K562 (cell line): ENCODE measurements around the gene MIB2. TPM values are rescaled to one million over a fixed set of nuclear protein-coding genes. Genes with fewer than 3 reads are reported as not detected.
A peak's percentile ranks its signal among the peaks of the same experiment; 100 is the strongest.

Source experiments
- BRD9 ChIP-seq: fragments of 450-650 bp; IDR thresholded peaks from 2 replicates; pipeline ENCODE4 v1.6.1; 2018; ENCODE audit warnings: low read depth; ENCODE audit not compliant: partially characterized antibody
- CHD2 ChIP-seq: IDR thresholded peaks from 2 replicates; pipeline ENCODE4 v1.6.1; 2011; ENCODE audit warnings: low read depth, low read length
- DDX20 ChIP-seq: fragments of 450-650 bp; IDR thresholded peaks from 2 replicates; pipeline ENCODE4 v1.6.1; 2016; ENCODE audit warnings: missing genetic modification characterization, low read depth, mild to moderate bottlenecking, missing compliant biosample characterization, moderate library complexity
- EGR1 ChIP-seq: fragments of 450-650 bp; conservative IDR thresholded peaks from 2 replicates; pipeline ENCODE4 v1.6.1; 2017; ENCODE audit warnings: mild to moderate bottlenecking
- EHMT2 ChIP-seq: fragments of 450-650 bp; IDR thresholded peaks from 2 replicates; pipeline ENCODE4 v1.6.1; 2018; ENCODE audit warnings: antibody characterized with exemption
- FOXK2 ChIP-seq, 2 experiments: fragments of 450-650 bp; IDR thresholded peaks in 1 of 2; conservative IDR thresholded peaks in 1 of 2; 2 replicates each; pipeline ENCODE4 v1.6.1; 2016; ENCODE audit warnings: low read depth in 2 of 2, mild to moderate bottlenecking in 1 of 2
- HNRNPL ChIP-seq: fragments of 200-400 bp; formaldehyde crosslinking; IDR thresholded peaks from 2 replicates; pipeline ENCODE4 v1.6.1; 2017; ENCODE audit warnings: low read depth, mild to moderate bottlenecking, low read length
- MECOM ChIP-seq: fragments of 250-450 bp; sonication (Bioruptor Pico); IDR thresholded peaks from 2 replicates; pipeline ENCODE4 v1.8.0; 2022; ENCODE audit warnings: inconsistent platforms
- MTA1 ChIP-seq: fragments of 450-650 bp; IDR thresholded peaks from 2 replicates; pipeline ENCODE4 v1.6.1; 2017; ENCODE audit warnings: borderline replicate concordance
- NUFIP1 ChIP-seq: fragments of 450-650 bp; IDR thresholded peaks from 2 replicates; pipeline ENCODE4 v1.6.1; 2018; ENCODE audit not compliant: partially characterized antibody
- PHF20 ChIP-seq: fragments of 450-650 bp; IDR thresholded peaks from 2 replicates; pipeline ENCODE4 v1.6.1; 2018; ENCODE audit not compliant: partially characterized antibody
- RBFOX2 ChIP-seq: fragments of 200-400 bp; formaldehyde crosslinking; IDR thresholded peaks from 2 replicates; pipeline ENCODE4 v1.6.1; 2017; ENCODE audit warnings: low read depth, mild to moderate bottlenecking, low read length, moderate library complexity
- SAFB2 ChIP-seq: fragments of 200-400 bp; formaldehyde crosslinking; IDR thresholded peaks from 2 replicates; pipeline ENCODE4 v1.6.1; 2018; ENCODE audit warnings: borderline replicate concordance, low read length, low read depth, moderate library complexity; ENCODE audit not compliant: severe bottlenecking
- SAP30 ChIP-seq: fragments of 200-600 bp; sonication (generic); IDR thresholded peaks from 2 replicates; pipeline ENCODE4 v1.6.1; 2012; ENCODE audit warnings: borderline replicate concordance, low read depth, mild to moderate bottlenecking, moderate library complexity, low read length, control low read depth, inconsistent platforms; ENCODE audit not compliant: insufficient read depth, poor library complexity, severe bottlenecking
- SOX6 ChIP-seq: fragments of 450-650 bp; IDR thresholded peaks from 2 replicates; pipeline ENCODE4 v1.6.1; 2014; ENCODE audit warnings: mild to moderate bottlenecking
- SP1 ChIP-seq: sonication (generic); formaldehyde crosslinking; IDR thresholded peaks from 2 replicates; pipeline ENCODE4 v1.8.1; 2022; ENCODE audit warnings: mild to moderate bottlenecking, missing genetic modification reagents
- SREBF1 ChIP-seq: fragments of 150-350 bp; IDR thresholded peaks from 2 replicates; pipeline ENCODE4 v1.6.1; 2014; ENCODE audit warnings: antibody characterized with exemption, low read depth, low read length, borderline replicate concordance
- SRSF9 ChIP-seq: fragments of 200-400 bp; formaldehyde crosslinking; IDR thresholded peaks from 2 replicates; pipeline ENCODE4 v1.6.1; 2017; ENCODE audit warnings: low read depth, low read length, borderline replicate concordance
- ZBTB7A ChIP-seq: IDR thresholded peaks from 2 replicates; pipeline ENCODE4 v1.6.1; 2011; ENCODE audit warnings: low read depth, mild to moderate bottlenecking, low read length, moderate library complexity, borderline replicate concordance; ENCODE audit not compliant: control insufficient read depth
- ZNF124 ChIP-seq: sonication (generic); formaldehyde crosslinking; IDR thresholded peaks from 2 replicates; pipeline ENCODE4 v1.8.1; 2022; ENCODE audit warnings: missing genetic modification reagents
- ZNF133 ChIP-seq: fragments of 250-450 bp; sonication (Bioruptor Pico); IDR thresholded peaks from 2 replicates; pipeline ENCODE4 v1.4.0; 2020; ENCODE audit warnings: mild to moderate bottlenecking
- ZNF134 ChIP-seq: fragments of 250-450 bp; sonication (Bioruptor Pico); conservative IDR thresholded peaks from 2 replicates; pipeline ENCODE4 v1.4.0; 2020
- ZNF146 ChIP-seq: IDR thresholded peaks from one replicate; pipeline ENCODE4 v1.6.1; 2018; ENCODE audit warnings: missing compliant biosample characterization; ENCODE audit not compliant: unreplicated experiment
- ZNF644 ChIP-seq: fragments of 200-800 bp; sonication (Bioruptor generic); IDR thresholded peaks from 2 replicates; pipeline ENCODE4 v1.6.1; 2016; ENCODE audit warnings: low read depth, missing genetic modification characterization, missing compliant biosample characterization
- ZNF830 ChIP-seq: fragments of 250-450 bp; sonication (Bioruptor Pico); IDR thresholded peaks from 2 replicates; pipeline ENCODE4 v1.5.0; 2021; ENCODE audit warnings: mild to moderate bottlenecking
- polyA plus RNA-seq, 8 experiments: library from polyadenylated mRNA; depleted of rRNA in 4 of 8; stranded (reverse) in 5 of 8; unstranded in 3 of 8; fragments of >200 nt; fragmentation: Nextera tagmentation in 2 of 8; fragmentation: Illumina TruSeq in 1 of 8; extraction: Ambion mirVana in 2 of 8; extraction: Trizol in 1 of 8; gene quantifications; 2 replicates each; pipeline versions ENCODE4 v1.2.1 to v1.2.3, GENCODE V29; 2011 to 2014; ENCODE audit warnings: inconsistent platforms in 1 of 8, missing spikeins in 1 of 8
- total RNA-seq, 7 experiments: library from RNA; depleted of rRNA in 6 of 7; stranded (reverse); fragments of >200 nt in 6 of 7; fragmentation: Illumina TruSeq in 2 of 7; extraction: Trizol in 2 of 7; gene quantifications; 2 replicates each; pipeline versions ENCODE4 v1.2.1 to v1.2.3, GENCODE V29; 2011 to 2021; ENCODE audit warnings: low replicate concordance in 1 of 7
- TF ChIP-seq, protein P1 (sequence below): fragments of 450-650 bp; formaldehyde crosslinking; conservative IDR thresholded peaks from 2 replicates; pipeline ENCODE4 v1.4.0; 2022; ENCODE audit warnings: mild to moderate bottlenecking, missing genetic modification characterization
- TF ChIP-seq, protein P2 (sequence below): sonication (generic); formaldehyde crosslinking; IDR thresholded peaks from 2 replicates; pipeline ENCODE4 v1.8.0; 2022; ENCODE audit warnings: mild to moderate bottlenecking, missing genetic modification reagents, borderline replicate concordance

MIB2 gene
- total and polyA plus RNA-seq, 9 of the 15 experiments (the other 6 are each of a cell fraction or from before 2014, with no cell fraction given) = 0.04 to 17.0 (median 4.9) TPM; not detected in 1

GRCh38 chr1:1574721-1575537 is 40.4 kb upstream of the MIB2 start, which contains the start of gene SSU72 (continued):
- TF ChIP-seq SRSF9 (no peak), SP1 (peak; percentile 78), RBFOX2 (peak; percentile 95), SAP30 (no peak), ZNF133 (CRISPR knock-in tag) (no peak), EGR1 (peak; percentile 66), SOX6 (no peak; the same call in 1 of the 2 replicates), MTA1 (peak; percentile 100), MECOM (CRISPR knock-in tag) (no peak), ZNF830 (CRISPR knock-in tag) (peak; percentile 81; the same call in 1 of the 2 replicates), ZNF146 (CRISPR knock-in tag) (no peak), HNRNPL (no peak), SREBF1 (0 out of 2 replicates have a peak, but pooled peaks have one; percentile 37), PHF20 (peak; percentile 98), NUFIP1 (no peak), DDX20 (no peak), BRD9 (no peak), EHMT2 (no peak), ZNF134 (CRISPR knock-in tag) (no peak), SAFB2 (no peak), ZNF644 (tag) (peak; percentile 76; the same call in 1 of the 2 replicates), ZBTB7A (peak; percentile 90; the same call in 1 of the 2 replicates), ZNF124 (CRISPR knock-in tag) (no peak), CHD2 (no peak), FOXK2 (conservative IDR thresholded peaks at IDR 0.05 in 1 of 2, IDR thresholded peaks at IDR 0.05 in 1 of 2; ENCODE audit: low read depth in 2 of 2) (peak; percentile 96 to 98)
- TF ChIP-seq, protein P1, sequence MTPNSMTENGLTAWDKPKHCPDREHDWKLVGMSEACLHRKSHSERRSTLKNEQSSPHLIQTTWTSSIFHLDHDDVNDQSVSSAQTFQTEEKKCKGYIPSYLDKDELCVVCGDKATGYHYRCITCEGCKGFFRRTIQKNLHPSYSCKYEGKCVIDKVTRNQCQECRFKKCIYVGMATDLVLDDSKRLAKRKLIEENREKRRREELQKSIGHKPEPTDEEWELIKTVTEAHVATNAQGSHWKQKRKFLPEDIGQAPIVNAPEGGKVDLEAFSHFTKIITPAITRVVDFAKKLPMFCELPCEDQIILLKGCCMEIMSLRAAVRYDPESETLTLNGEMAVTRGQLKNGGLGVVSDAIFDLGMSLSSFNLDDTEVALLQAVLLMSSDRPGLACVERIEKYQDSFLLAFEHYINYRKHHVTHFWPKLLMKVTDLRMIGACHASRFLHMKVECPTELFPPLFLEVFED (CRISPR knock-in tag) = 0 out of 2 replicates have a peak, but pooled peaks have one; percentile 62
- TF ChIP-seq, protein P2, sequence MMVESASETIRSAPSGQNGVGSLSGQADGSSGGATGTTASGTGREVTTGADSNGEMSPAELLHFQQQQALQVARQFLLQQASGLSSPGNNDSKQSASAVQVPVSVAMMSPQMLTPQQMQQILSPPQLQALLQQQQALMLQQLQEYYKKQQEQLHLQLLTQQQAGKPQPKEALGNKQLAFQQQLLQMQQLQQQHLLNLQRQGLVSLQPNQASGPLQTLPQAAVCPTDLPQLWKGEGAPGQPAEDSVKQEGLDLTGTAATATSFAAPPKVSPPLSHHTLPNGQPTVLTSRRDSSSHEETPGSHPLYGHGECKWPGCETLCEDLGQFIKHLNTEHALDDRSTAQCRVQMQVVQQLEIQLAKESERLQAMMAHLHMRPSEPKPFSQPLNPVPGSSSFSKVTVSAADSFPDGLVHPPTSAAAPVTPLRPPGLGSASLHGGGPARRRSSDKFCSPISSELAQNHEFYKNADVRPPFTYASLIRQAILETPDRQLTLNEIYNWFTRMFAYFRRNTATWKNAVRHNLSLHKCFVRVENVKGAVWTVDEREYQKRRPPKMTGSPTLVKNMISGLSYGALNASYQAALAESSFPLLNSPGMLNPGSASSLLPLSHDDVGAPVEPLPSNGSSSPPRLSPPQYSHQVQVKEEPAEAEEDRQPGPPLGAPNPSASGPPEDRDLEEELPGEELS = no peak
